Neural progenitor cell (in vitro differentiated cells): ENCODE results near the gene CMTR1.

Experiments
- CTCF ChIP-seq: fragments of 200-600 bp; sonication (generic); IDR thresholded peaks from 2 replicates; pipeline ENCODE4 v1.5.1; 2017; ENCODE audit warnings: antibody characterized with exemption, mild to moderate bottlenecking
- EZH2 ChIP-seq: fragments of 200-600 bp; sonication (generic); IDR thresholded peaks from 2 replicates; pipeline ENCODE4 v1.6.1; 2017; ENCODE audit warnings: antibody characterized with exemption, mild to moderate bottlenecking, moderate library complexity

DNA sequence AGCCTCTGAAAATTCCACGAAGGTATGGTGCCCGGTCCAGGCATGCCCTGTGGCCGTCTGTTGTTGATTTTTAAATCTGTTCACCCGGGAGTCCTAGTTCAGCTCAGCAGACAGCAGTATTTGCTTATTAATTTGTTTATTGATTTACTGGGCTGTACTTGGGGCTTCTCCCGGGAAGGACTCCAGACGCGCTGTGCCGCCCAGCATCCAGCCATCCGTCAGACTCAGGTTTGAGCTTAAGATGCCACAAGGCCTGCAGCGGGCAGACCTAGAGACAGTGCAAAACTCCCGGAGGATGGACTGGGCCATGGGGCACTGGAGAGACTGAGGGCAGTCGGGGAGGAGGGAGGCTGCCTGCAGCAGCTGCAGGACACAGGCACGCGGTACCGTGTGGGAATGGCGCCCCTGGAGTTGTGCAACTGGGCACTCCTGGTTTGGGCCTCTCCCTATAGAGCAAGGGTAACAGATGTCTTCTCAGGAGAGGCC, 83.9 kb downstream of the CMTR1 start:
- TF ChIP-seq CTCF (no peak), EZH2 (no peak)
